HG03066 (cell line): ENCODE measurements around the gene FARP2.
"Not testable (repeated sequence)": the region's sequence is repeated elsewhere in the genome, so short reads cannot be mapped to it uniquely, and the experiment has no call there.

Experiments
- ATAC-seq: cut with Tn5 transposase; IDR thresholded peaks from one replicate; pipeline ENCODE4 v1.9.1; 2021; ENCODE audit warnings: low read depth; ENCODE audit not compliant: unreplicated experiment

Gene FARP2

GRCh38 chr2:241514986-241515737, 159.1 kb downstream of the FARP2 start:
- no peak for ATAC-seq

- no peak for ATAC-seq
These were observed 160.5 kb downstream of the FARP2 start for GRCh38 chr2:241516520-241516965.

GRCh38 chr2:241517297-241517696, 161.2 kb downstream of the FARP2 start:
- no peak for ATAC-seq

GRCh38 chr2:241519669-241520068, 163.6 kb downstream of the FARP2 start:
- no peak for ATAC-seq

- ATAC-seq, result no peak
These were observed 166.4 kb downstream of the FARP2 start for GRCh38 chr2:241522477-241522876.

DNA sequence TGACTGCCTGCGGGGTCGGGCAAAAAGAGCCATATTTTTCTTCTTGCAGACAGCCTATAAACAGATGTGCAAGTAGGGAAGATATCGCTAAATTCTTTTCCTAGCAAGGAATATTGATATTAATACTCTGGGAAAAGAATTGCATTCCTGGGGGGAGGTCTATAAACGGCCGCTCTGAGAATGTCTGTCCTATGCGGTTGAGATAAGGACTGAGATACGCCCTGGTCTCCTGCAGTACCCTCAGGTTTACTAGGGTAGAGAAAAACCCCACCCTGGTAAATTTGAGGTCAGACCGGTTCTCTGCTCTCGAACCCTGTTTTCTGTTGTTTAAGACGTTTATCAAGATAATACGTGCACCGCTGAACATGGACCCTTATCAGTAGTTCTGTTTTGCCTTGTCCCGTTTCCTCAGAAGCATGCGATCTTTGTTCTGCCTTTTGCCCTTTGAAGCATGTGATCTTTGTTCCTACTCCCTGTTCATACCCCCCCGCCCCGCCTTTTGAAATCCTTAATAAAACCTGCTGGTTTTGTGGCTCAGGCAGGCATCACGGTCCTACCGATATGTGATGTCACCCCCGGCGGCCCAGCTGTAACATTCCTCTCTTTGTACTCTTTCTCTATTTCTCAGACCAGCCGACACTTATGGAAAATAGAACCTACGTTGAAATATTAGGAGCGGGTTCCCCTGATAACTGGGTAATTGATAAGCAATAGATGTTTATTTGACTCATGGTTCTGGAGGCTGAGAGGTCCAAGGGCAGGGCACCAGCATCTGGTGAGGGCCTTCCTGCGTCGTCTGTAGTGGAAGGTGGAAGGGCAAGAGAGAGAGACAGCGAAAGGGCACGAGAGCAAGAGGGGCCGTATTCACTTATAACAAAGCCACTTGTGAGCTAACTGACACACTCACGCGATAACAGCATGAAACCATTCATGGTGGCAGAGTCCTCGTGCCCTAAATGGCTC, 170.0 kb downstream of the FARP2 start:
- not testable (repeated sequence) for ATAC-seq

- no peak for ATAC-seq
These were observed 174.5 kb downstream of the FARP2 start for GRCh38 chr2:241530571-241530970.

DNA sequence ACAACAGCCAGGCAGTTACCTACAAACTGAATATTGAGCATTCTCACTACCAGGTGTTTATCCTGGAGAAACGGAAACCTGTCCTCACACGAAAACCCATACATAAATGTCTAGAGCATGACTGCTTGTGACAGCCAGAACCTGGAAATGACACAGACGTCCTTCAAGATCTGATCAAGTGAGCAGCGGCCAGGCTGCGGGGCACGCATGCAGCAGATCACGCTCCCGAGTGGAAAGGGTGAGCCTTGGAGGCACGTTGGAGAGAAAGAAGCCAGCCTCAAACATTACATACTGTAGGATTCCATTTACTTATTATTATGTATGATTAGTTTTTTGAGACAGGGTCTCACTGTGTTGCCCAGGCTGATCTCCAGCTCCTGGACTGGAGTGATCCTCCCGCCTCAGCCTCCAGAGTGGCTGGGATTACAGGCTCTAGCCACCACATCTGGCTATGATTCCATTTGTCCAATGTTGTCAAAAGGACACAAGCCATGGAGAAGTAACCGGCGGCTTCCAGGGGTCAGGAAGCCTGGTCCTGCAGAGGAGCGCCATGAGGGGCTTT, 175.2 kb downstream of the FARP2 start:
- no peak for ATAC-seq

DNA sequence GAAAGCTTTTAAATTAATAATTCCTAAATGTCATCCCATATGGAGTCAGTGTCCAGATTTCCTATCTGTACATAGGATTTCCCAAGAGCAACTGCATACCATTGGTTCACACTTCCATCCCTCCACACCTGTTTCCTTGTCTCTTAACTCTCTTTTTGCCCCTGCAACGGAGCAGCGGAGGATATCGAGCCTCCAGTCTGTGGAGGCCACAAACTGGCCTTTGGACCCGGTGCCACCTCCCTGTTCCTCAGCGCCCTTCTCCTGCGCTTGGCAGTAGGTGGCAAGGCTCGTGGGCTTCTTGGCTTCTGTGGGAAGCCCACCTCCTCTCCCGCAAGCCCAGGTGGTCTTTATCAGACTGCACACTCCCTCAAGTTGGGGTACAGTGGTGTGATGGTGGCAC, 176.1 kb downstream of the FARP2 start:
- no peak for ATAC-seq

- ATAC-seq, result no peak
These were observed 176.9 kb downstream of the FARP2 start for GRCh38 chr2:241532733-241533601.

GRCh38 chr2:241534293-241534692, 178.2 kb downstream of the FARP2 start:
- no peak for ATAC-seq

DNA sequence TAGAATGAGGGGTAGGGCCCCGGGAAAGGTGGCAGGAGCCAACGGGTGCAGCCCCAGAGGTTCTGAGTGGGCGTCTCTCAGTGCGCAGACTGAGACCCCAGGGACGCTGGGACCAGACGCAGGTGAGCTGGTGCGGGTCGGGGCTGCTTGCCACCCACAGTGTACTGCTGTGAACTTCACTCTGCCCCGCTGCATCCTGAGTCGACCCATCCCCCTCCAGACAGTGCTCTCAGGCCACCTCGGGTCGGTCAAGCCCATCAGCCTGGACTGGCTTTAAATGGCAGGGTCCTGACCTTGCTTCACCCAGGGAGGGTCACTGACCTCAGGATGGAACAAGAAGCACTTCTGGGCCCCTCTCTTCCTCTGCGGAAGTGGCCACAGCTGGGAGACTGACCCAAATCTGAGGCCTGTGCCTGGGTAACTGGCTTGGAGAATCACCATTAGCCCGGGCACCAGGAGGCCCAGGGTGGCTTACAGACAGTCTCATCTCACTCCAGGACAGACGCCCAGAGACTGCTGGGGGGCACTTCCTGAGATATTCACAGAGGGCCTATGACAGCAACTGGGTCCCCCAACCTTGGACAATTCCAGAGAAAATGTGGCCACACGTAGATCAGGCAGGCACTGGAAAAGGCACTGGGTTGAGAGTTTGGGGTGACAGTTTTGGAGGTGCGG, 178.8 kb downstream of the FARP2 start:
- ATAC-seq, result no peak

DNA sequence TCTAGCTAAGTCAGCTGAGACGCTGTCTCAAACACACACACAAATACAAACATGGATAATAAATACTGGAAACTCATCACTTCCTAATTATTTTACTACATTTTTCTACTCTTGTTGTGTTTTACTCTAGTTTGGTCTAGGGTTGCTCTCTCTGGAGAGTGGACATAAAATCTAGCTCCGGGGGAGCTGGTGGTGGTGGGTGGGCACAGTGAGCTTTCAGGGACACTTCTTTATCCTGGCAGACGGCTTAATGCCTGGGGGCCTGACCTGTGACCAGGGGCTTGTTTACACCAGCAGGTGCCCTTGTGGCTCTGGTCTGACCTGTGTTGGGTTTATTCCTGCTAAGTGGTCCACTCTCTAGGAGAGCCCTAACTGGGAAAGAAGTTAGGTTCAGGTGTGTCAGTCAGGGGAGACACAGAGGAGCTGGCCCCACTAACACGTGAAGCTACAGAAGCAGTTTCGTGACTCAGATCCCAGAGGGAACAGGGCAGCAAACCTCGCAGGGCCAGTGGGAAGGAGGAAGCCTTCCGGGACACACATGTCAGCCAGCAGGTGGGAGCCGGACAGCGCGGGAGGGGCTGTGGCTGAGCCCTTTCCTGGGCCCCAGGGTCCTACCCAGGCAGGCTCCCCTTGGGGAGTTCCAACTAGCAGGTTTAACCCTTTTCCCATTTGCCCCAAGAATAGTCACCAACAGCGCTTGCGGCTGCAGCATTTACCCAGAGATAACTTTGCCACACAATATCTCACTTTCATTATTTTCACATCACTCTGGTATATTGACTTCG, 180.0 kb downstream of the FARP2 start:
- ATAC-seq, result no peak

- ATAC-seq, result no peak
These were observed 182.9 kb downstream of the FARP2 start for GRCh38 chr2:241538838-241539615.

DNA sequence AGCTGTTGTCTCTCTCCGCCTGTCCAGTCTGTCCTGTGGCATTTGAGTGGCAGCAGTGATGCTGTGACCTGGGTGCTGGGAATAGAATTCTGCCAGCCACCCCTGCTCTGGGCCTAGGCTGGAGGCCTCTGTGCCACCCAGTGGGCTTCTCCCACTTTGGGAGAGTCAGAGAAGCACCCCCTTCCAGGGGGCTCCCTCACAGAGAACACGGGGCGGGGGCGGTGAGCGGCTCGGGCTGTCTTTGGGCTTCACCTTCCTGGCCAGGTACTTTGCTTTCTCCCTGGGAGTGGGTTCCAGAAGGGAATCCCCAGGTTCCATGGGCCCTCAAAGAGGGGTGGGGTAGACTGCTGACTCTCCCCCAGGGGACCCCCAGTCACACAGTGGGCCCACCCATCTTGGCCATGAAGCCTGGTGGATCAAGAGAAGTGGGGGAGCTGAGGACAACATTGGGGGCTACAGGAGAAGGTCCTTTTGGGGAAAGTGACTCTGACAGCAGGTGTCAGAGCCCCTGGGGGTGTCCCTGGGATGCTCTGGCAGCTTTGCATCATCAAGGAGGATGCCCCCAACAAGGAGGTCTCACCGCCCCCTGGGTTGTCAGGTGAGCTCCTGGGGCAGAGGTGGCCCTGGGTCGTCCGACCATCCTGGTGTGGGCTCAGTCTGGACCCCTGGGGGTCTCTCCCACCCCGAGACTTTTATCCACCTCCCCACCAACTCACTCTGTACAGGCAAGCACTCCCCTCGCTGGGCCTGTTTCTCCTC, 183.7 kb downstream of the FARP2 start:
- ATAC-seq, result no peak

DNA sequence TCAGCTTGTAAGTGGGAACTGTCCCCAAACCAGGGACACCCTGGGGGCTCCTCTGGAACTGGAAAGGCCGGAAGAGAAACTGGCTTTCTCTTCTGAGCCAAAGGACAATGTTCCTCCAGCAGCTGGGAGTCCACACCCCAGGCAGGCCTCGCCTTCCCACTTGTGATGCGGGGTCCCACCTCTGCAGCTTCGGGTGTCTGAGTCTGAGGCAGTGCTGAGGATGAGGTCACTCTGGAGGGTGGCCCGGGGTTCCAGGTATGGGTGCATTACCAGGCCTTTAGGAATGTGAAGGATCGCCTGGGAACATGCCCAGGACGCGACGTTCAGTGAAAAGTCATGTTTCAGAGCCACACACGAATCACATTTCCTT, 184.3 kb downstream of the FARP2 start:
- ATAC-seq, result no peak

DNA sequence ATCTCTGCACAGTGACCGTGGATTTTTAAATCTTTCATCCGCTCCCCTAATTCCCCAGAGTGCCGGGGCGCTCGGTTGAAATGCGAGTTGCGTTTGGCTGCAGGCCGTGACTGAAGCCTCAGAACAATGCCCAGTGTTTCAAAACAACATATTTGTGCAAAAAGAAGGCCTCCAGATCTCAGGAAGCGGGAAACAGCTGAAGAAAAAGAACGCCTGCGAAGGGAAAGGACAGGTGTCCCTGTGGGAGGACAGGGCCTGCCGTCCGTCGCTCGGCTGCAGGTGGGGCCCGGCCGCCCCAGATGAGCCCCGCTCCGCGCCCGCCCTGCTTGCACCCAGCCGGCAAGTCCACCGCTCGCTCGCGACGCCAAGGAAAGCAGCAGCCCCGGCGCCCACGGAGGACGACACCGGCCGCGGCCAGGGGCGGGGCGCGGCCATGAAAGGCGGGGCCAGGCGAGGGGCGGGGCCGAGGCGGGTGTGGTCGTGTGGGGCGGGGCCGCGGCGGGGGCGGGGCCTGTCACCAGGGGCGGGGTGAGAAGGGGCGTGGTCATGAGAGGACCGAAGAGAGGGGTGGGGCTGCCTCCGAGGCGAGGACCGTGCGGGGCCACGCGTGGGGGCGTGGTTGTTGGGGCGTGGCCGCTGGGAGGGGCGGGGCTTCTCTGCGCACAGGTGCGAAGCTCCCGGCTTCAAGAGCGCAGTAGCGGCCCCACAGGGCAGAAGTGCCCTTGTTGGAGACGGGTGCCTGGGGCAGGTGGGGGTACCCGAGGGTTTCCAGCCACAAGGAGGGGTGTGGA, 184.9 kb downstream of the FARP2 start:
- no peak for ATAC-seq
